Thymus (tissue), 2 donors: Measurements from ENCODE around the gene USP47. TPM values are rescaled to one million over a fixed set of nuclear protein-coding genes. Genes with fewer than 3 reads are reported as not detected.

Experiments used
- polyA plus RNA-seq: library from polyadenylated mRNA; stranded (reverse); fragments of 200-250 nt; gene quantifications from one replicate; pipeline ENCODE4 v1.2.3, GENCODE V29; 2013
- total RNA-seq: library from RNA; stranded (reverse); fragments of 120-200 nt; gene quantifications from one replicate; pipeline ENCODE4 v1.2.4, GENCODE V29; 2013
- donor health status: healthy.

The USP47 gene
- total and polyA plus RNA-seq, 2 donors, result 40.3 to 56.5 TPM

Other genes starting within 250 kb of the USP47 start
- gene GALNT18, start 220.0 kb upstream of the USP47 start, total RNA-seq, result 7.9 TPM
- 16.1 TPM for gene GALNT18, start 220.0 kb upstream of the USP47 start, polyA plus RNA-seq
- 7.5 TPM for gene DKK3, start 166.7 kb downstream of the USP47 start, total RNA-seq
- 12.8 TPM for gene DKK3, start 166.7 kb downstream of the USP47 start, polyA plus RNA-seq